HG03045 (cell line): ENCODE measurements around the gene SFRP5.

Source experiments
- ATAC-seq: cut with Tn5 transposase; IDR thresholded peaks from one replicate; pipeline ENCODE4 v1.9.1; 2021; ENCODE audit warnings: mild to moderate bottlenecking, moderate library complexity; ENCODE audit not compliant: unreplicated experiment

SFRP5 gene

DNA sequence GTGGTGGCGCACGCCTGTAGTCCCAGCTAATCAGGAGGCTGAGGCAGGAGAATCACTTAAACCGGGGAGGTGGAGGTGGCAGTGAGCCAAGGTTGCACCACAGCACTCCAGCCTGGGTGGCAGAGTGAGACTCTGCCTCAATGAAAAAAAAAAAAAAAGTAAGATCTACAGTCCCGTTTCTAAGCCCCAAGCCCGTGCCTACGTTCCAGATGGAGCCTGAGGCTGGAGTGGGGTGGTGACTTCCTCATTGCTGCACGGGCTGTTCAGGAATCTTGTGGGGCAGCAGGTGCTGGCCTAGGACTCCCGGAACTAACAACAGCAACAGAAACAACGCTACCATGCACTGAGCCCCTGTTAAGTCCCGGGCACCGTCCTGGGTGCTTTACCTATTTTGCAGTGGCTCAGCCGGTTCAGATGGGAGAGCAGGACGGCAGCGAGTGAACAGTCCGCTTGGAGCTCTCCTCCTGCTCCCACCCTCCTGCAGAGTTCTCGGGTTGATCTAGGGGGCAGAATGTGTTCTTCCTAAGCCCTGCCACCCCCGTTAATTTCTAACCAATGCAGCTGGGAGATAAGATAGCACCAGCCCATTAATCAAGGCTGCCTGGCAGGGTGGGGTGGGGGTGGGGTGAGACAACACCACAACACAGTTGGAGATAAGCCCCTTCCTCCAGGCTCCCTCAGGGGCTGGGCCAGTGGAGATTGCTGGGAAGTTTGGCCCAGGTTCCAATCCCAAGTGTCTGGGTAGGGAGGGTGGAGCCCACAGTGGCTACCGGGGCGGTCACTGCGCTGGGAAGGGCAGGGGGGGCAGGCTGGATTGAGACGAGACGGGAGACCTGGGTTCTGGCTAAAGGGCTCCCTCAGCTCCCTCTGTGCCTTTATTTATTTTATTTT, 17.0 kb upstream of the SFRP5 start:
- no peak for ATAC-seq

DNA sequence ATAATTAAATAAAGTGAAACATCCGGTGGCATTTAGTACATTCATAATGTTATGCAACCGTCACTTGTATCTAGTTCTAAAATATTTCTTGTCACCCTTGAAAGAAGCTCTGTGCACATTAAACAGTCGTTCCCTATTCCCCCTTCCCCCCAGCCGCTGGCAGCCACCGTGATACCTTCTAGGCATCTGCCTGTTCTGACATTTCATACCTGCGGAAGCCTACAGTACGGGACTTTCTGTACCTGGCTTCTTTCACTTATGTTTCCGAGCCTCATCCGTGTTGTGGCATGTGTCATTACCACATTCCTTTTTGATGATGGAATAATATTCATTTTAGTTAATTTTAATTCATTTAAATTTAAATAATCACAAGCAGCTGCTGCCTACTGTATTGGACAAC, 13.9 kb upstream of the SFRP5 start:
- no peak for ATAC-seq

DNA sequence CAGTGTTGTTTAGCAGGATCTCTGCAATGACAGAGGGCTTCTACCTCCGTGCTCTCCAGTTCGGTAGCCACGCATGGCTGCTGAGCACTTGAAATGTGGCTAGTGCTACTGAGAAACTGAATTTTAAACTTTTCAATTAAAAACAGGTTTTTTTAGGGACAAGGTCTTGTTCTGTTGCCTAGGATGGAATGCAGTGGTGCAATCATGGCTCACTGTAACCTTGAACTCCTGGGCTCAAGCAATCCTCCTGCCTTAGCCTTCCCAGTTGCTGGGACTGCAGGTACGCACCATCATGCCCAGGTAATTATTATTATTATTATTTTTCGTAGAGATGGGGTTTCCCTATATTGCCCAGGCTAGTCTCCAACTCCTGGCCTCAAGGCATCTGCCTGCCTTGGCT, 13.4 kb upstream of the SFRP5 start:
- ATAC-seq = no peak

DNA sequence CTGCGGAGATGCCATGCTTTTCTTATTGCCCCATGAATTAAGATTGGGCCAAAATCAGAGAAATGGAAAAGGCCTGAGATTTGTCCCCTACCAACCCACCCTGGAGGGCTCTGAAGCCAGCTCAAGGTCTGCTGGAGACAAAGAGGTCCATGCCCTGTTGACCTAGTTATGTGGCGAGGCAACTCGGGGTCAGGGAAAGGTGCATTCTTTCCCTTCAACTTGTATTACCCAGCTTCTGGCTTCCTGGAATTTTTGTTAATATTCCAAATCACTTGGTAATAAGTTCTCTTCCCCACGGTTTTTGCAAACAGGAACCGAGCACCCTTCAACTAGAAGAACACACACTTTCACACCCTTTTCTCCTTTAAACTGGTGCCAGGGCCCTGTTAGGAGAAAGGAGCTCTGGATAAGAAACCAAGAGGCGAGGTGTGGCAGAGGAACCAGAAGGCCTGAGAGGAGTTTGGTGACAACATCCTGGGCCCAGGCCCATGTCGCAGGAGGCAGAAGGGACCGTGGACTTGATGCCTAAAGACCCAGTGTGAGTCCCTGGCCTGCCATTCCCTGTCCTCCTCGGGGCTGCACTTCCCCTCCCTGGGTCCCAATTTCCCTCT, 12.5 kb upstream of the SFRP5 start:
- ATAC-seq = no peak

DNA sequence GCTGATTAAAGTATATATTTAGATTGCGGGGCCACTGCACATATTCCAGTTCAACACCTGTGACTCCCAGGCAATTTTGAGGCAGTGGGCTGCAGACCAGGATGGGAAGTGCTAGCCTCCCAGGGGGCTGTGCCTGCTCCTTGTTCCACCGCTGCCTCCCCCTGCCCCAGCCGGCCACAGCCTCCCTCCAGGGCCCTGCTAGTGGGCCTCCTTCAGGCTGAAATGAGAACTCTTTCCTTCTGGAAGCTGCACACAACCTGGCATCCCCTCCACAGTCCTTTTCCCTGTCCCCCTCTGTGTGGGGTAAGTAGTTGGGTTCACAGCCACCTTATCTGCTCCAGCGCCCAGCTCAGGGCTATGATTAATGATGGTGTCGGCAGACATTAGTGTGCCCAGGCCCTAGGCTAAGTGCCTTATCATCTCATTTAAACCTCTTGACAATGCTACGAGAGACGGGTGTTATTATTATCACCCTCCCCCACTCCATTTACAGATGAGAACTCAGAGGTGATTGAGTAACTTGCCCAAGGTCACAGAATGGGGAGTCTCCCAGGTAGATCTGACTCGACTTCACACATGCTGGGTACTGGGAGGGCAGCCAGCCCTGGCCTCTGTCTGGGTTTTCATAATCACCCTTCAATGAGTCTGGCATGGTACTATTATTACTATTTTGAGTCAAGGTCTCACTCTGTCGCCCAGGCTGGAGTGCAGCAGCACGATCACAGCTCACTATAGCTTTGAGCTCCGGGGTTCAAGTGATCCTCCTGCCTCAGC, 10.8 kb upstream of the SFRP5 start:
- no peak for ATAC-seq

DNA sequence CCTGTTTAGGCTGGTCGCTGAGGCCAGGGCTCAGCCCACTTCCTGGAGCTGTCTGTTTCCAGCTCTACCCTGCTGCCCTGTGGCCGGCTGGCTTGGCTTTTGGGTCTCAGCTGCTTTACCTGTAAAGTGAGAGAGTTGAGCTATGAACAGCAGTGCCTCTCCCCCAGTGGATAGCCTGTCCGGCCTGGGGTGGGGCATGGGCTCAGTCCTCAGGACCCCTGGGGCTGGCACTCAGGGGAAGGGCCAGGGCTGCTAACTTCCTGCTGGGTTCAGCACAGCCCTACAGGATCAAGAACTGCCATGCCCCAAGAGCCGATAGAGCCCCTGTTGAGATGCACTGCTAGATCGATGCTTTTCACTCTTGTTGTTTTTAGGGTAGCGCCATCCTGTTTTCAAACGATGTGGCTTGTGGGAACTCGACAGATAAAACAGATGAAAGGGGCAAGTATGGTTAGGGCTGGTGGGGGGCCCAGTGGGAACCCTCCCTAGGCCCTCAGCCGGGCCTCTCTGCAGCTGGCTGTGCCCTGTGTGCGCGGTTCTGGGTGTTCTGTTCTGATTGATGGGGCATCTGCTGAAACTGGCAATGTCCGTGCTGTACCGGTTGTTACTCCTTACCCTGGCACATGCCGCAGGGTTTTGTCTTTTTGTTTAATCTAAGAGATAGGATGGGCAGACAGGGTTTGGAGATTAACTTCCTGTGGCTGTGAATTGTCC, 10.0 kb upstream of the SFRP5 start:
- ATAC-seq = no peak

DNA sequence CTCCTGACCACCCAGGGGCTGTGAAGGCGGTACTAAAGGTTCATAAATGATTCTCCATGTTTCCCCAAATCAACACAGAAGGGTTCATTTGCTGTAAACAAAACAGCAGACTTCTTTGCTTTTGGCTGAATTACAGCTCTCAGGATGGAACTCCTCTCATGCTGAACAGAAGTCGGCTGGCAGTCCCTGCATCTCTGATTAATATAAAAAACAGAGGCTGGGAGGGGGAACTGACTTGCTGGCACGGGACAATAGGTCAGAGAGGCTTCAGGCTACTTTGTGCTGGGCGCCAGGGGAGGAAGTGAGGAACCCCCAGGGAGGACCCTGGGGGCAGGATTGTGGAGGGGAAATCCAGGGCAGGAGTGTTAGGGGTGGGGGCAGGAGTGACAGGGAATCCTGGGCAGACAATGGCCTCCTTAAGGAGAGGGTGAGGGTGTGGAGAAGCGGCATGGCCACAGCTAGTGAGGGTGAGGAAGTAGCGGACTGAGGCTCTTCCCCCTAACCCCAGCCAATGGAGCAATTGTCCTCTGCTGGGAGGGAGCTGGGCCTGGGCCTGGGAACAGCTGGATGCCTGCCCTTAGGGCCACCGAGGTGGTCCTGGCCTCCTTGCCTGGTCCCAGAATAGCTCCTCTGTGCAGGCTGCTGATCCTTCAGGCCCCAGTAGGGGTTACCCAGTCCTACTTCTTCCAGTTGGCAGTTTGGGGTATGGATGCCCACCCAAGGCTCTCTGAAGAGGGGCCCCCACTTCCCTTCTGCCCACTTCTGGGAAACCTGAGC, 9.2 kb upstream of the SFRP5 start:
- ATAC-seq = no peak

DNA sequence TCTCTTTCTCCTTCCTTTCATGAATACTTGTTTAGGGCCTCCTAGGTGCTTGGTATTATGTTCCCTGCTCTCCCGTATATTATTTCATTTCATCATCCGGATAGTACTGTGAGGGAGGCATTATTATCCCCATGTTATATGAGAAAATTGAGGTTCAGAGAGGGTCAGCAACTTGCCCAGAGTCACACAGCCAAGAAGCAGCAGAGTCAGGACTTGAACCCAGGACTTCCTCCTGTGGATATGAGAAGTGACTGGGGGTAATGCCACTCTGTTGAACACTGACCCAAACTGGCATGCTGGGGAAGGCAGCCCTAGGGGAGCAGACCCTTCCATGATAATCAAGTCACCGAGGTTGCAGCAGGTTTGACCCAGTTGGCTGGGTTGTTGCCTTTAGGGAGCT, 8.2 kb upstream of the SFRP5 start:
- ATAC-seq = no peak

DNA sequence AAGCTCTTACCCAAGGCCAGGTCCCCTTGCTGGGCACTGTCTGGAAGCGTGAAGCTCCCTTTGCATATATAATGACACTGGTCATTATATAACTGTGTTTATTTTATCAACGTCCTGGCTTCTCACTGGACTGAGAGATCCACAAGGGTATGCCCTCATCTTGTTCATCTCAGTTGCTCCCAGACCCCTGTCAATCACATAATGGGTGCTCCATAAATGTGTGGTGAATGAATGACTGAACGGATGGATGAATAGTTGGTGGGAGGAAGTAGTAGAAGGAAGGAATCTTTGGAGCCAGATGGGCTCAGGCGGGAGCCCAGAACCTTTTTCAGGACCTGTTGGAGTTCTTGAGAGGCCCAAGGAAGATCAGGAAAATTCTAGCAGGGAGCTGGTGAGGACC, 7.7 kb upstream of the SFRP5 start:
- ATAC-seq = no peak

DNA sequence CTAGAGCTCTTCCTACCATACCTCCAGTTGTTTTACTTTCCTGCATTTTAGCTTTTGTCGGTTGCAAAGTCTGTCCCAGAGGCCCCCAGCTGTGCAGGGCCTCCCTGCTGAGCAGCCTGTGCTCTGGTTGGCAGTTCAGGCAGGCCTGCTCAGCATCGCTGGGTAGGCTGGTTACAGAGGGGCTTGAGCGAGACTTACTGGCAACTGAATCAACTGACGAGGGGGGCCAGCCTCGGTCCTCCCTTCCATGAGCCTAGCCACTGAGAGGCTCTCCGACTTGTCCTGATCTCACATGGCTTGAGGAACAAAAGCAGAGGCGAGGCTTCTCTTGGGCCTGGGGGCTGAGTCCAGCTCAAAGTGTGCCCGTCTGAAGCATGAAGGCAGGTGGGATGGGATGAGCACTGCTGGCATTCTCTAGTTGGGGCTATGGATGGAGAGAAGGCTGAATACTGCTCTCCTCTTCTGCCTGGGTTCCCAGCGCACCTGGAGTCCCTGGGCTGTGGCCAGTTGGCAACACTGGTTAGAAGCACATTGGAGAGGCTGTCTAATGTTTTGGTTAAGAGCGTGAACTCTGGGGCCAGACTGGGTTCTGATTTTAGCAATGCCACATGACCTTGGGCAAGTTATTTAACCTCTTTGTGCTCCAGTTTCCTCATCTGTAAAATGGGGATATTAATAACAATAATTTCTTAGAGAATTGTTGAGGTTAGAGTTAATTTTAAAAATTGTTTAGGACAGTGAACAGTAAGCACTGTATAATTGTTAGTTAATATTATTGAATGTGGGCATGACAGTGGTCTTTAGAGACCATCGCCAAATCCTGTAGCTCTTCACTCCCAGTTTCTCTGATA, 6.9 kb upstream of the SFRP5 start:
- no peak for ATAC-seq

DNA sequence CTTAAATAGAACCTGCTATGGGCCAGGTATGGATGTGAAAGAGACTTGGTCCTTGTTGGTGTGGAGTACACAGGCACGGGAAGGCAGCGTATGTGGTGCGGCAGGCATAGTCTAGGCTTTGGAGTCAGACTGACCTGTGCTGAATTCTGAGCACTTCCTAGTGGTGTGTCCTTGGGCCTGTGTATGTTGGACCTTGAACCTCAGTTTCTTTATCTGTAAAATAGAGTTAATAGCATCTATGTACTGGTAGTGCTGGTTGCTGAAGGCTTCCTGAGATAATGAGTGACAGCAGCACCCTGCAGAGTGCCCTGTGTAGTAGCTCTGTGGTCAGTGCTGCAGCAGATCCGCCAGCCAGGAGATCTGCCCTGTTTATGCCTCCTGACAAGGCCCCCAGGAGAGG, 5.3 kb upstream of the SFRP5 start:
- ATAC-seq = no peak

DNA sequence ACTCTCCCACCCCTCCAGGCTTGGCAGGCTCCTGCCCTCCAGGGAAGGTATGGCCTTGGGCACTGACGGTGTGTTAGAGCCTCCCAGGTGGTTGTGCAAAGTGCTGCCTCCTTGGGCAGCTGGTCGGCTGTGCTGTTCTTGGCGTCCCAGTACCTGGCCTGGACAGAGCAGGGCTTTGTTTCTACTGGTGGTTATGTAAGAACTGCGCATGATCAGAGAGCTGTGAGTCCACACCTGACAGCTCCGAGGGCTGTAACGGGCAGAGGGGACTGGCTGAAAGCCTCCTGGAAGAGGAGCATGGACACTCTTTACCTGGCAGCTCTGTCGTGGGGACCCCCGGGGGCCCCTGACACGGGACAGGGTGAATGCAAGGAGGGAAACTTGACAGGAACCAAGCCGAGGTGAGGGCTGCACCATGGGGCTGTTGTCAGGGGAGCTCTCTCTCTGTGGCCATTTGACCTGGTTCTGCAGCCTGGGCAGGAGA, 3.1 kb upstream of the SFRP5 start:
- ATAC-seq = no peak

DNA sequence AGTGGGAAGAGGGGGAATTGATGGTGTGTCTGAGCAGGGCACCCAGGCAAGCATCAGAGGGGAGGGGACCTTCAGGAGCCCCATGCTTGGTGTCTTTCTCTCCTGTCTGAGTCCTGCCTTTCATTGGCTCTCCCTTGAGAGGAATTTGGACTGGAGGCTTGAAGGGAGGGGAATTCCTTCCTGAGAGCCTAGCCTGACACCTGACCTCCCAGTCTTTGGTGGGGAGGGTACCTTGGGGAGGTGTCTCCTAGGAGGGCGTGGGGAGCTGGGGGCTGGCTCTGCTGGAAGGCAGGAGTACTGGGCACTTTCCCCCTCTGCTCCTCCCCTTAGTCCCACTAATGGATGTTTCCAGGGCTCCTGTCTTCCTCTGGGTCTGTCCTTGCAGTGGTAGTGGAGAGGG, 1.3 kb upstream of the SFRP5 start:
- ATAC-seq = no peak

DNA sequence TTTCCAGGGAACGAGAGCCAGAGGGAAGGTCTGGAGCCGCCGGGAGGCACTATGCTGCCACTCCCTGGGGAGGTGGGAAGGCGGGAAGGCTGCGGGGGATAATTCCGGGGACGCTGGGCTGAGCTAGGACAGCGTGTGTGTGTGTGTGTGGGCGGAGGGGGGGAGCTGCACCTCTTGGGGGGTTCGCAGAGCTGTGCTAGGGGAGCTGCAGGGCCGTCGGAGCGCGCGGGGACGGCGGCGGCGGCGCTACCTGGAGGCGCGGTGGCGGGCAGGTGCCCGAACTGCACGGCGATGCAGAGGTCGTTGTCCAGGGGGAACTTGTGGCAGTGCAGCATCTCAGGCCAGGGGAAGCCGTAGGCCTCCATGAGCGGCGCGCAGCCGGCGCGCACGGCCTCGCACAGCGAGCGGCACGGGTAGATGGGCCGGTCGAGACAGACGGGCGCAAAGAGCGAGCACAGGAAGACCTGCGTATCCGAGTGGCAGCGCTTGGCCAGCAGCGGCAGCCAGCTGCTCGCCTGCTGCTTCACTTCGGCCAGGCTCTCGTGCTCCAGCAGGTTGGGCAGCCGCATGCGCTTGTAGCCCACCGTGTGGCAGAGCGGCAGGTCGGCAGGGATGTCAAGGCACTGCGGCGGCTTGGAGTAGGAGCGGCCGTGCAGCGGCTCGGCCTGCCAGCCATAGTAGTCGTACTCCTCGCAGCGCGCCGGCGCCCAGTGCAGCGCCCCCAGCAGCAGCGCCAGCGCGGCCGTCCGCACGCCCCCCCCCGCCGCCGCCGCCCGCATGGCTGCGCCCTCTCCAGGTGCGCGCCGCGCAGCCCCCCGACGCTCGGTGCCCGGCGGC, 526 bp downstream of the SFRP5 start:
- ATAC-seq = no peak

DNA sequence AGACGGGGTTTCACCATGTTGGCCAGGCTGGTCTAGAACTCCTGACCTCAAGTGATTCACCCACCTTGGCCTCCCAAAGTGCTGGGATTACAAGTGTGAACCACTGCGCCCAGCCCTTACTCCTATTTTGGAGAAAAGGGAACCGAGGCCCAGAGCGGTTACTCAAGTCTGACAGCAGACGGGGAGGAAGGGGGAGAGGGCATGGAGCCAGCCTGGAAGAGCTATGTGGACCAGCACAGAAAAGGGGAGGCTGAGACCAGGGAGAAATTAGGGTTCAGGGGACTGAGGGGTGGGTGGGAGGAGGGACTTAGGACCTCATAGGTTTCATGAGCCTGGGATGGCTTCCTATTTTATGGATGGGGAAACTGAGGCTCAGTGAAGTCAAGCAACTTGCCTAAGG, 1.5 kb downstream of the SFRP5 start:
- no peak for ATAC-seq

DNA sequence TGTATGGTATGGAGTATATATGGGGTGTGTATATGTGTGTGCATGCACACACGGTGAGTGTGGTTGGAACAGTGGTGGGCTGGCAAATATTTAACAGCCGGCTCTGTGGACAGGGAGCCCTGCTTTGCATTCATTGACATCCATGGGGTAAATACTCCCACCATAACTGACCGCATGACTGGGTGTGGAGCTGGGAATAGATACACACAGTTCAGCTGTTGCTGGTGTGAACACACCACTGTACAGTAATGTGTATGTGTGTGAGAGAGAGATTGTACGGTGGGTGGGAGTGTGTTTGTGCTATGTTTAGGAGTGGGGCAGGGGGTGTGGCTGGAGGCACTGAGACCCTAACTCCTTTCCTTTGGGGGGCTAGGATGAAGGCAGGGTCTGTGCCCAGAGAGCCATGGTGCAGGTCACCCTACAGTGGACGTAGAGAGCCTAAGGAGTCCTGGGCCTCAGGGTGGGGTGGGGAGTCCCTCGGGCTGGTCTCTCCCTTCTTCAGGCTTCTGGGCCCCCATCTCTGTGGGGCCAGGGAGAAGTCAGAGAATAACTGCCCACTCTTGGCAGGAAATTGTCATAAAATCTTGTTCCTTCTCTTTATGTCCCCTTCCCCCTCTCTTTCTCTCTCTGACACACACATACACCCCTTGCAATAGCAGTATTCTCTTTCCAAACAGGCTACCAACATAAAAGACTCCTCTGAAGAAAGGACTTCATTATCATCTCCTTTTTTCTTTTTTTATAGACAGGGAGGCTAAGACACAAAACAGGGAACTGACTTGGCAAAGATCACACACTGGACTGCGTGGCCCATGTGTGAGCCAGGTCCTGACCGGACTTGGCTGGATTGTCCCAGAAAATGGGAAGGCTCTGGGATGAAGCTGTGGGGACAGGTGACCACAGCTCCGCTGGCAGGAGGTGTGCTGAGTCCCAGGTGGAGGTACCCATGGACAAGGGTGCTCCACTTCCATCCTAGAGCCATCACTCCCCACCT, 3.2 kb downstream of the SFRP5 start:
- ATAC-seq = no peak
